ENCODE results near the gene ABHD16A. TPM values are rescaled to one million over a fixed set of nuclear protein-coding genes. Genes with fewer than 3 reads are reported as not detected.

The ABHD16A gene
- total RNA-seq, result 47.6 and 58.2 TPM in 2 replicates

GRCh38 chr6:31702819-31703716, at the start of gene ABHD16A:
TSS of gene ABHD16A (minus strand) at chr6:31703324. CDS start at chr6:31703281, 43 bp downstream.

DNA sequence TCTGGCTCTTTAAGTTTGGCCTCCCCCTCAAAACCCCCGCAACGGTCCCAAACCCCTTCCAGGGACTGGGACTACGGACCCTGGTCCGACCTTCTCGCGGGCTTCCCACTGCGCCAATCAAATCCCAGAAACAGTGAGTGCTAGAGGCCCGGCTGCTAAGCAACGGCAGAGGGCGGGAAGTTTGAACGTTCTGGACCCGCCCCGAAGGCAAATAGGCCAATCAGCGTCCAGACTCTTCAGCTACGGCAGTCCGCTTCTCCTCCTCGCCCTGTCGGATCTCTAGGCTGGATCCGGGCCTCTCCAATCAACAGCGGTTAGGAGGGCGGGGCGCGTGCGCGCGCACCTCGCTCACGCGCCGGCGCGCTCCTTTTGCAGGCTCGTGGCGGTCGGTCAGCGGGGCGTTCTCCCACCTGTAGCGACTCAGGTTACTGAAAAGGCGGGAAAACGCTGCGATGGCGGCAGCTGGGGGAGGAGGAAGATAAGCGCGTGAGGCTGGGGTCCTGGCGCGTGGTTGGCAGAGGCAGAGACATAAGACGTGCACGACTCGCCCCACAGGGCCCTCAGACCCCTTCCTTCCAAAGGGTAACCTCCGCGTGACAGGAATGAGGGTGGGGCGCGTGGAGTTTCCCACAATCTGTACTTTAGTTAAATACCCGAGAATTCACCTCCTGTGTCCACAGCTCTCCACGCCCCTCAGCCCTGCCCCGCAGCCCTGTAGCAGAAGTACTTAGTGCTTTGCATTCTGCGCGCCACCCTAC, 36.7 kb upstream of the ABHD16A start, which contains the start of gene MSH5:
MSH5 (plus strand) TSS at position 367 of the 758 bp plus-strand sequence. CDS start 462 bp downstream, outside the sequence.

DNA sequence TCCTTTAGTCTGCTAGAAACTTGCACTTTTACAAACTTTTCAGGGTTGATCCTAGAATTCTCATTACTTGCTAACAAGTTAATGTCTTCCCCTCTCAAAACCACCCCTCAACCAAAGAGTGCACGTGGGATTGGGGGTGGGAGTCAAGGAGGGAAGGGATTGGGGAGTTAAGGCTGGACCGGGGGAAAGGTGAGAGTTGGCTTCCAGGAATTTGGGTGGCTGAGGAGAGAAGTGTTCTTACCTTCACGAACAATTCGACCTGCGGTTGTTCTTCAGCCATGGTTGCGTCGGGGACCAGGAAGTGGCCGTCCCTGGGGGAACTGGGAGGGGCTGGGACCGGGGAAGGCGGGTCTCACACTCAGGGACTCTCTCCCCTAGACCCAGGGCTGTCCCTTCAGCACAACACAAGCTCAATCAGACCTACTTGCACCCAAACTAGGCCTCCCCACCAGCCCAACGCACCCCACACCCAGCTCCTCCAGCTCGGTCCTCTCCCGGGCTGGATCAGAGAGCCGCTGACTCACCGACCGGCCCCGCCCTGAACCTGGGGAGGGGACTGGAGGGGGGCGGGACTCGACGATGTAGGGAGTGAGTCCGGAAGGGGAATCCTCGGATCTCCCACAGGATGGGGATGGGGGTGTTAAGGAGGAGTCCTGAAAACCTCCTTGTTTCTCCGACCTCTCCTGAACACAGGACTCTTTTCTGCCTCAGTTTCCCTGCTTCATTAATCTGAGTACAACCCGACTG, 33.1 kb upstream of the ABHD16A start, which contains the start of gene CLIC1:
CLIC1 (minus strand) TSS at position 510 of the 747 bp plus-strand sequence; CDS start at position 280, 230 bp downstream.

DNA sequence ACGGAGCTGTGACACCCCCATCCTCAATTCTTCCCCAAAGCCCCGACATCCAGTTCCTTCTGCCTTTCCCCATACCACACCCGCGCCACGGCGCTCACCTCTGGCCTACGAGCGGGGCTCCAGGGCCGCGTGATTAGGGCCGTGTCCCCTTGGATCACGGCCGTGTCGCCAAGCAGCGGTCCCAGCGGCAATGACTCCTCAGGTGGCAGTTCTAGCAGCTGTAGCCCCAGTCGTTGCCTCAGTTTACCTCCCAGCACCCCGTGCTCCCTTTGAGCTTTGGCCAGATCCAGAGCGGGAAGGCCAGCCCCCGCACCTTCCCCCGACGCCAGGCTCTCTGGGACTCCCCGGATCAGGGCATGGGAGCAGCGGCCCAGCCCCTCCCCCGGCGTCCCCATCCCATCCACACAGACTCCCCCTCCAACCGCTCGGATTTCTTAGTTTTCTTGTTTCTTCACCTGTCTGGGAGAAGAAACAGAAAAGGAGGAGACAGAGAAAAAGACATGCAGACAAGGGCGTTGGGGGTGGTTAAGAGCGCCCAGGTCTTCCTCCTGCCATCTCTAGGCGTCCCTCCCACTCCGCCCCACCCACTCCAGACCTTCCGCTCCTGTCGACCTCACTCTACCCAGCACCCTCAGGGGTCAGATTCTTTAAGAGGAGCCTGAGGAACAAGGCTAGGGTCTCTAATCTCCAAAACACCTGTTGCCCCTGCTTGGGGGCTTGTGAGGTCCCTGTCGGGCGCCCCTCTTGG, 25.8 kb upstream of the ABHD16A start, which contains the start of gene DDAH2:
DDAH2 (minus strand) TSS at position 533 of the 748 bp plus-strand sequence; CDS start at position 395, 138 bp downstream.

GRCh38 chr6:31723245-31723979, 20.3 kb upstream of the ABHD16A start, which contains the start of gene MPIG6B:
TSS of gene MPIG6B (plus strand) at chr6:31723373. CDS start at chr6:31723384, 11 bp downstream.

DNA sequence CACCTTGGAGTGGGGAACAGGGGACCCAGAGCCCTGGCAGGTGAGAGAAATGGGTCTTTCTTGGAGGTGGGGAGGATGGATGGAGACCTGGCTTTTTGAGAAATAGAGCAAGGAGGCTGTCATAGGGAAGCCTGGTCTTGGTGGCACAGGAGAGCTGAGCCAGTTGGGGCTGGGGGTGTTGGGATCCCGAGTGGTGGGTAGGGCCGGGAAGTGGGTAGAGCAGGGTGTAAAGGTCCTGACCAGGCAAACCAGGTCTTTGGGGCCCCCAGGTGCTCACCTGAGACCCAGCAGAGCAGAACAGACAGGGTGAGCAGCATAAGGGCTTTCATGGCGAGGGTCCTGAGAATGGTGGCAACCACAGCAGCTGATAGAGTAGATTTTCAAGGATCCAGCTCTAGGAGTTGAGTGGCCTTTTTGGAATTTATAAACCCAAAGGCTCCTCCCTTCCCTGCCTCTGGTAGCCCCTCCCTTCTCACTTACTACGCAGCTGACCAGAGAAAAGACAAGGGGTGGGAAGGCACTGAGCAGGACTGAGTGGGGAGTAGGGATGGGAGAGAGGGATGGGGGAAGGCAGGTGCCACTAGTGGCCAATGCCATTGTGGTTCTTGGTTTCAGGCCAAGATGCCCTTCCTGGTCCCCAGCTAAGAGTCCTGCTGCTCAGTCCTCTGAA, 18.4 kb upstream of the ABHD16A start, which contains the start of gene LY6G6C:
LY6G6C (minus strand) TSS at position 396 of the 670 bp plus-strand sequence; CDS start at position 329, 67 bp downstream.

GRCh38 chr6:31715022-31715958, 12.2 kb upstream of the ABHD16A start, which contains the start of gene LY6G6D:
TSS of gene LY6G6D (plus strand) at chr6:31715348. CDS start at chr6:31715356, 8 bp downstream.

GRCh38 chr6:31706599-31706998, 3.5 kb upstream of the ABHD16A start, which contains the start of gene LY6G6F:
TSS of gene LY6G6F (plus strand) at chr6:31706866. CDS start at chr6:31706907, 41 bp downstream.

GRCh38 chr6:31680226-31681134, 22.6 kb downstream of the ABHD16A start, which contains the start of gene LY6G5C:
TSS of gene LY6G5C (minus strand) at chr6:31681067. CDS start at chr6:31680373, 694 bp downstream.

GRCh38 chr6:31669676-31670075, 33.4 kb downstream of the ABHD16A start, which contains the start of gene LY6G5B:
TSS of gene LY6G5B (plus strand) at chr6:31669976. CDS start at chr6:31670951, 975 bp downstream.

GRCh38 chr6:31665501-31666336, 37.4 kb downstream of the ABHD16A start, which contains the start of gene CSNK2B:
TSS of gene CSNK2B (plus strand) at chr6:31666080. CDS start at chr6:31666832, 752 bp downstream.

DNA sequence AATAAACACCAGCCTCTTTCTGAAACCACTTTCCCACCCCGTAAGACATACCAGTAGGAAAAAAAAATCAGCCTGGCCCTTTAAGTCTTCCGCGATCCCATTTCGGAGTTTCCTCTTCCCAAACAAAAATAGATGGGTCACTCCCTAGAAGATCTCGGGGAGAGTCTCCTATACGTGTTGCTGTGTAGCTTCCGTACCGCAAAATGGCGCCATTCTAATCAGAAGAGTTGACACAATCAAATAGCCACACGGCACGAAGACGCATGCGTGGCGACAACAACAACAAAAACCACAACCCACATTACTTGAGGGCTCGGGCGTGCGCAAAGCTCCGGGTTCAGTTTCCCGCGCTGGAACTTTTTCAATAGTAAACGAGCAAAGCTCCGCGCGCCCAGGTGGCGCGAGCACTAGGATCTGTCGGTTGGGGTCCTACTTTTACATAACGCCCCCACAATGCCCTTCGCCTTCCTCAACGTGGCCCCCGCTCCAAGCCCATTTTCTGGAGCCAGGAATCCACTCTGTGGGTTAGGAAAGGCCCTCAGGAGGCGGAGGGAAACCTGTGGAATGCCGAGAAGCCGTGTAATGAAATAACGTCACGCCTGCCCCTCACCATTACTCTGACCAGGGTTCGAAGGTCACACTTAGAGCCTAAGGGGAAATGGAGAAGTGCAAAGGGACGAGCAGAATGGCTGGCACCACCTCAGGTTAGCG, 38.2 kb downstream of the ABHD16A start, which contains the start of gene GPANK1:
GPANK1 (minus strand) TSS at position 208 of the 711 bp plus-strand sequence. CDS start 519 bp downstream, outside the sequence.

GRCh38 chr6:31660381-31661261, 42.5 kb downstream of the ABHD16A start, which contains the start of gene C6orf47:
TSS of gene C6orf47 (minus strand) at chr6:31660778. CDS start at chr6:31659947, 831 bp downstream.

